MM.1S (cell line): ENCODE measurements around the gene ASGR1.

Source experiments
- DNase-seq: peaks from one replicate; pipeline ENCODE4 v3.0.0-alpha.2; 2015
- H2AFZ ChIP-seq: fragments of 300-600 bp; sonication (generic); 2 replicates; pipeline ENCODE4 v1.6.0; 2016; ENCODE audit warnings: antibody characterized with exemption, low read length
- H3F3A ChIP-seq: fragments of 300-600 bp; sonication (generic); 2 replicates; pipeline ENCODE4 v1.6.1; 2016; ENCODE audit warnings: mild to moderate bottlenecking, antibody characterized with exemption, low read length, moderate library complexity, mixed read lengths; ENCODE audit not compliant: insufficient read depth
- H3K27ac ChIP-seq: fragments of 300-600 bp; sonication (generic); 2 replicates; pipeline ENCODE4 v1.5.1; 2016; ENCODE audit warnings: mild to moderate bottlenecking, low read length
- H3K27me3 ChIP-seq: fragments of 300-600 bp; sonication (generic); replicated peaks from 2 replicates; pipeline ENCODE4 v1.6.0; 2016; ENCODE audit warnings: low read length; ENCODE audit not compliant: insufficient read depth
- H3K36me3 ChIP-seq: fragments of 300-600 bp; sonication (generic); replicated peaks from 2 replicates; pipeline ENCODE4 v1.6.1; 2016; ENCODE audit warnings: mild to moderate bottlenecking, low read length, mixed read lengths; ENCODE audit not compliant: insufficient read depth
- H3K4me1 ChIP-seq: fragments of 300-600 bp; sonication (generic); 2 replicates; pipeline ENCODE4 v1.6.1; 2016; ENCODE audit warnings: low read length, mixed read lengths
- H3K4me2 ChIP-seq: fragments of 300-600 bp; sonication (generic); 2 replicates; pipeline ENCODE4 v1.6.0; 2016; ENCODE audit warnings: low read depth, low read length
- H3K4me3 ChIP-seq: fragments of 300-600 bp; sonication (generic); 2 replicates; pipeline ENCODE4 v1.5.1; 2016; ENCODE audit warnings: low read length, mixed read lengths
- H3K79me2 ChIP-seq: fragments of 300-600 bp; sonication (generic); 2 replicates; pipeline ENCODE4 v1.6.1; 2016; ENCODE audit warnings: mixed run types, low read length, mixed read lengths
- H3K9ac ChIP-seq: fragments of 300-600 bp; sonication (generic); 2 replicates; pipeline ENCODE4 v1.6.1; 2016; ENCODE audit warnings: low read length, mixed read lengths
- H3K9me2 ChIP-seq: fragments of 300-600 bp; sonication (generic); replicated peaks from 2 replicates; pipeline ENCODE4 v1.6.1; 2016; ENCODE audit warnings: mild to moderate bottlenecking, low read length, mixed read lengths; ENCODE audit not compliant: insufficient read depth
- H3K9me3 ChIP-seq: fragments of 300-600 bp; sonication (generic); replicated peaks from 2 replicates; pipeline ENCODE4 v1.6.1; 2016; ENCODE audit warnings: mild to moderate bottlenecking, low read length, mixed read lengths; ENCODE audit not compliant: insufficient read depth
- H4K20me1 ChIP-seq: fragments of 300-600 bp; sonication (generic); 2 replicates; pipeline ENCODE4 v1.6.1; 2016; ENCODE audit warnings: mild to moderate bottlenecking, low read length, moderate library complexity, mixed read lengths; ENCODE audit not compliant: insufficient read depth
- EZH2 ChIP-seq: fragments of 300-600 bp; sonication (generic); optimal IDR thresholded peaks from 2 replicates; pipeline ENCODE3; 2017; ENCODE audit warnings: low read depth, mild to moderate bottlenecking, antibody characterized with exemption, low read length, mixed read lengths
- EZH2phosphoT487 ChIP-seq: fragments of 300-600 bp; sonication (generic); IDR thresholded peaks from 2 replicates; pipeline ENCODE4 v1.6.1; 2018; ENCODE audit warnings: antibody characterized with exemption, low read length
- TF ChIP-seq, protein P1 (sequence below): fragments of 300-600 bp; sonication (generic); IDR thresholded peaks from 2 replicates; pipeline ENCODE4 v1.5.1; 2016; ENCODE audit warnings: antibody characterized with exemption, low read length, mixed read lengths

Gene ASGR1

DNA sequence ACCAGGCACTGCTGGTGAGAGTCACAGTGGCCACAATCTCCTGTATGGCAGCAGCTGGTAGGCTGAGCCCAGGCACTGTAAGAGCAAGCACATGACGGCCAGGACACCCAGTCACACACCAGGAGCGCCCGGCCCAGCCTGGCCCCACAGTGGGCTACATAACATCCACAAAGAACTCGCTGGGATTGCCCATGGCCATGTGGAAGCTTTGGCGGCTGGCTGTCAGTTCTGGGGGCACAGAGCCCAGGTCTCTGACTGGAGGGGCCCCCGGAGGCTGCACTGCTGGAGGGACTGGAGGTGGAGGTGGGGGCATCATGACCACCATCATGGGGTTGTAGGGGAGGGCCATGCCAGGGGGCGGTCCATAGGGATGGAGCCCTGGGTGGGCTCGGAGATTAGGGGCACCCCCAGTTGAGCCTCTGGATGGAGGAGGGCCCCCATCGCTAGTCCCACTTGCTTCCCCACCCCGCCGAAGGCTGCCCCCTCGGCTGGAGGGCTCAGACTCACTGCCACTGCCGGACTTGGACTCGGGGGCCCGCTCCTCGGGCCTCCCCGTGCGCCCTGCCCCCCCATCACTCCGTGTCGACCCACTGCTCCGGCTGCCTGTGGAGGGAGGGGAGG, 46.7 kb upstream of the ASGR1 start:
- TF ChIP-seq EZH2: no peak
- TF ChIP-seq EZH2phosphoT487: no peak
- TF ChIP-seq, protein P1, sequence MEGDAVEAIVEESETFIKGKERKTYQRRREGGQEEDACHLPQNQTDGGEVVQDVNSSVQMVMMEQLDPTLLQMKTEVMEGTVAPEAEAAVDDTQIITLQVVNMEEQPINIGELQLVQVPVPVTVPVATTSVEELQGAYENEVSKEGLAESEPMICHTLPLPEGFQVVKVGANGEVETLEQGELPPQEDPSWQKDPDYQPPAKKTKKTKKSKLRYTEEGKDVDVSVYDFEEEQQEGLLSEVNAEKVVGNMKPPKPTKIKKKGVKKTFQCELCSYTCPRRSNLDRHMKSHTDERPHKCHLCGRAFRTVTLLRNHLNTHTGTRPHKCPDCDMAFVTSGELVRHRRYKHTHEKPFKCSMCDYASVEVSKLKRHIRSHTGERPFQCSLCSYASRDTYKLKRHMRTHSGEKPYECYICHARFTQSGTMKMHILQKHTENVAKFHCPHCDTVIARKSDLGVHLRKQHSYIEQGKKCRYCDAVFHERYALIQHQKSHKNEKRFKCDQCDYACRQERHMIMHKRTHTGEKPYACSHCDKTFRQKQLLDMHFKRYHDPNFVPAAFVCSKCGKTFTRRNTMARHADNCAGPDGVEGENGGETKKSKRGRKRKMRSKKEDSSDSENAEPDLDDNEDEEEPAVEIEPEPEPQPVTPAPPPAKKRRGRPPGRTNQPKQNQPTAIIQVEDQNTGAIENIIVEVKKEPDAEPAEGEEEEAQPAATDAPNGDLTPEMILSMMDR: no peak
- H2AFZ ChIP-seq: no peak overlapping the region
- H3K9ac ChIP-seq: no peak overlapping the region
- H3F3A ChIP-seq: no peaks in the 10 kb centered on the region
- no peaks in the 10 kb centered on the region for H3K27me3 ChIP-seq
- H3K4me1 ChIP-seq: peaks cover 5% of the 10 kb centered on the region
- no peak overlapping the region for H3K27ac ChIP-seq
- H3K9me3 ChIP-seq: no peaks in the 10 kb centered on the region
- H3K9me2 ChIP-seq: no peaks in the 10 kb centered on the region
- H3K79me2 ChIP-seq: peaks cover 31% of the 10 kb centered on the region
- H3K4me3 ChIP-seq: no peak overlapping the region
- no peak for DNase-seq
- H3K36me3 ChIP-seq: 0 out of 2 replicates have a peak, but pooled peaks cover 6% of the 10 kb centered on the region
- H4K20me1 ChIP-seq: no peaks in the 10 kb centered on the region
- no peak overlapping the region for H3K4me2 ChIP-seq

DNA sequence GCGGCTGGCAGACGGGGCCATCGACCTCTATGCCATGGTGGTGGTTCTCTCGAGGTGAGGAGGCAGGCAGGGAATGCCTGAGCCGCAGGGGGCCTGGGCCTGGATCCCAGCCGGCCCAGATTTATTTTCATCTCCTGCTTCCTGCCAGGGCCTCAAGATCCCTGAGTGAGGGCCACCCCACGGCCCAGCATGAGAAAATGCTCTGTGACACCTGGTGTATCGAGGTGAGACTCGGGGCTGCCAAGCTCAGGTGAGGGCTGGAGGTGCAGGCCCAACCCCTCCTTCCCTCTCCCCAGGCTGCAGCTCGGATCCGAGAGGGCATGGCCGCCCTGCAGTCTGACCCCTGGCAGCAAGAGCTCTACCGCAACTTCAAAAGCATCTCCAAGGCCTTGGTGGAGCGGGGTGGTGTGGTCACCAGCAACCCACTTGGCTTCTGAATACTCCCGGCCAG, 45.5 kb upstream of the ASGR1 start:
- H3K27ac ChIP-seq: no peak overlapping the region
- no peaks in the 10 kb centered on the region for H3F3A ChIP-seq
- no peak overlapping the region for H3K9ac ChIP-seq
- no peaks in the 10 kb centered on the region for H3K9me3 ChIP-seq
- no peak for DNase-seq
- peaks cover 8% of the 10 kb centered on the region for H3K4me1 ChIP-seq
- TF ChIP-seq, protein P1: no peak
- no peak for TF ChIP-seq EZH2
- TF ChIP-seq EZH2phosphoT487: no peak
- H3K9me2 ChIP-seq: no peaks in the 10 kb centered on the region
- H3K79me2 ChIP-seq: peaks cover 31% of the 10 kb centered on the region
- no peaks in the 10 kb centered on the region for H3K27me3 ChIP-seq
- H3K36me3 ChIP-seq: 0 out of 2 replicates have a peak, but pooled peaks cover 6% of the 10 kb centered on the region
- no peak overlapping the region for H2AFZ ChIP-seq
- H4K20me1 ChIP-seq: no peaks in the 10 kb centered on the region
- H3K4me3 ChIP-seq: no peak overlapping the region
- H3K4me2 ChIP-seq: no peak overlapping the region

DNA sequence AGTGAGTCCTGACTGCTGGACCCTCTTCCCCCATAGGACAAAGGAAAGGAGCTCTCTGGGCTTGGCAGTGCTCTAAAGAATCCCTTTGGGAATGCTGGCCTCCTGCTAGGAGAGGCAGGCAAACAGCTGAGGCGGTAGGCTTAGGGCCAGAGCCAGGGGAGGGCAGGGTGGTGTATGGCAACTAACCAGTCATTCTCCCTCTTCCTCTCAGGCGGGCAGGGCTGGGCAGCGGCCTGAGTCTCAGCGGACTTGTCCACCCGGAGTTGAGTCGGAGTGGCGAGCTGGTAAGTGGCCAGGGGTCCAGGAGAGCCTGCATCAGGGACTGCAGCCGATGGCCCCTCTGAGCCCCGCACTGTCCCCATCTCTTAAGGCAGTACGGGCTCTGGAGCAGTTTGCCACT, 44.9 kb upstream of the ASGR1 start:
- Histone ChIP-seq H3K4me3 (no peak overlapping the region), H3K9ac (no peak overlapping the region), H3K79me2 (peaks cover 35% of the 10 kb centered on the region), H4K20me1 (no peaks in the 10 kb centered on the region), H3K4me2 (no peak overlapping the region), H2AFZ (no peak overlapping the region), H3K9me3 (no peaks in the 10 kb centered on the region), H3K27ac (no peak overlapping the region), H3K9me2 (no peaks in the 10 kb centered on the region), H3K4me1 (peaks cover 12% of the 10 kb centered on the region), H3K27me3 (no peaks in the 10 kb centered on the region), H3F3A (no peaks in the 10 kb centered on the region), H3K36me3 (0 out of 2 replicates have a peak, but pooled peaks cover 6% of the 10 kb centered on the region)
- no peak for DNase-seq
- no peak for TF ChIP-seq EZH2
- no peak for TF ChIP-seq EZH2phosphoT487
- TF ChIP-seq, protein P1: no peak
